Left lung (tissue), 10 donors: Measurements from ENCODE around the gene YJEFN3. TPM values are rescaled to one million over a fixed set of nuclear protein-coding genes. Genes with fewer than 3 reads are reported as not detected.
A peak's percentile ranks its signal among the peaks of the same experiment; 100 is the strongest.

Source experiments
- ATAC-seq: fragments of 200-7000 bp; cut with Tn5 transposase; one replicate; pipeline ENCODE4 v1.9.1; 2020; ENCODE audit warnings: moderate library complexity
- DNase-seq, 4 donors: peaks; one replicate each; pipeline ENCODE4 v3.0.0-alpha.2; 2013 to 2020
- H3K27ac ChIP-seq, 2 donors: fragments of 200-600 bp; sonication (generic) in 1 of 2; one replicate each; pipeline versions ENCODE4 v1.5.0 to v1.8.0; 2020 to 2021
- H3K27me3 ChIP-seq, 2 donors: fragments of 200-600 bp; sonication (generic) in 1 of 2; one replicate each; pipeline versions ENCODE4 v1.5.0 to v1.8.0; 2020 to 2021
- H3K36me3 ChIP-seq, 2 donors: fragments of 200-600 bp; sonication (generic) in 1 of 2; one replicate each; pipeline versions ENCODE4 v1.5.0 to v1.8.0; 2020 to 2021
- H3K4me1 ChIP-seq, 2 donors: fragments of 200-600 bp; one replicate each; pipeline ENCODE4 v1.8.0; 2021
- H3K4me3 ChIP-seq, 2 donors: fragments of 200-600 bp; sonication (generic) in 1 of 2; one replicate each; pipeline versions ENCODE4 v1.5.0 to v1.8.0; 2020 to 2021; ENCODE audit warnings: mild to moderate bottlenecking in 1 of 2
- H3K9me3 ChIP-seq, 2 donors: fragments of 200-600 bp; sonication (generic) in 1 of 2; one replicate each; pipeline versions ENCODE4 v1.5.0 to v1.8.0; 2020 to 2021
- CTCF ChIP-seq, 2 donors: fragments of 200-600 bp; sonication (generic) in 1 of 2; IDR thresholded peaks; one replicate each; pipeline versions ENCODE4 v1.5.0 to v1.8.0; 2021; ENCODE audit warnings: antibody characterized with exemption in 2 of 2
- intact Hi-C, 2 donors: fragments of 100-400 bp; cut with DNase I; formaldehyde crosslinking; loops; one replicate each; pipeline versions ENCODE4 v1.11.2 to v1.14.2; 2022
- polyA plus RNA-seq, 6 donors: library from polyadenylated mRNA; unstranded; fragments of 120-200 nt; gene quantifications; one replicate each; pipeline ENCODE4 v1.2.1, GENCODE V29; 2013; ENCODE audit not compliant: insufficient read length in 6 of 6
- total RNA-seq, 2 donors: library from RNA; stranded (reverse); fragmentation: NEBNext Ultra II Directional; extraction: Animal tissue kit (Norgen Biotek cat#: 25700); gene quantifications; one replicate each; pipeline ENCODE4 v1.2.1, GENCODE V29; 2021
- donor health status: DM: no; HTN: yes; CAD: no.
- donor health status: DM: no; HTN: no; CAD: no.

YJEFN3 gene
- total and polyA plus RNA-seq, 8 donors, result 2.7 to 13.6 (median 11.0) TPM

- no peak for TF ChIP-seq CTCF (IDR thresholded peaks at IDR 0.05)
- Histone ChIP-seq H3K4me1 (peaks cover 18 to 55% of the 10 kb centered on the region in 2 donors), H3K27ac (peak overlapping the region; percentile 67 to 86), H3K9me3 (no peaks in the 10 kb centered on the region), H3K27me3 (no peaks in the 10 kb centered on the region), H3K36me3 (peaks cover 0 to 44% of the 10 kb centered on the region in 2 donors), H3K4me3 (no peak overlapping the region)
- ATAC-seq (peak; percentile 41), DNase-seq (peak; percentile 74 to 89 (median 86))
- intact Hi-C loops, result no loop called here
Observed at GRCh38 chr19:19488875-19489690, 39.6 kb upstream of the YJEFN3 start.

- H3K36me3 ChIP-seq, result peaks cover 0 to 51% of the 10 kb centered on the region in 2 donors
- DNase-seq, result peak in 1 of 4 donors; percentile 59
- peak overlapping the region; percentile 67 to 86 for H3K27ac ChIP-seq
- TF ChIP-seq CTCF (IDR thresholded peaks at IDR 0.05), result no peak
- peak; percentile 2 for ATAC-seq
- H3K9me3 ChIP-seq, result no peaks in the 10 kb centered on the region
- intact Hi-C loops, result loop anchor here in 1 of 2 donors (5.0 kb wide), 1 partner anchor 123 kb away; no protein-coding TSS in a partner anchor
- no peak overlapping the region for H3K4me3 ChIP-seq
- peaks cover 18 to 52% of the 10 kb centered on the region in 2 donors for H3K4me1 ChIP-seq
- no peaks in the 10 kb centered on the region for H3K27me3 ChIP-seq
Observed at GRCh38 chr19:19489804-19490204, 38.9 kb upstream of the YJEFN3 start.

GRCh38 chr19:19490214-19490968, 38.3 kb upstream of the YJEFN3 start:
- intact Hi-C loops, result loop anchor here in 1 of 2 donors (5.0 kb wide), 1 partner anchor 123 kb away; no protein-coding TSS in a partner anchor
- no peaks in the 10 kb centered on the region for H3K27me3 ChIP-seq
- peak; percentile 77 for ATAC-seq

GRCh38 chr19:19491321-19492025, 37.2 kb upstream of the YJEFN3 start:
- ATAC-seq (no peak), DNase-seq (peak in 1 of 4 donors; percentile 37)
- TF ChIP-seq CTCF (IDR thresholded peaks at IDR 0.05), result no peak
- peaks cover 0 to 58% of the 10 kb centered on the region in 2 donors for H3K36me3 ChIP-seq
- H3K4me3 ChIP-seq, result no peak overlapping the region
- no peaks in the 10 kb centered on the region for H3K9me3 ChIP-seq
- intact Hi-C loops, result loop anchor here in 1 of 2 donors (5.0 kb wide), 1 partner anchor 124 kb away; no protein-coding TSS in a partner anchor
- H3K27me3 ChIP-seq, result no peaks in the 10 kb centered on the region
- H3K4me1 ChIP-seq, result peaks cover 18 to 43% of the 10 kb centered on the region in 2 donors
- H3K27ac ChIP-seq, result no peak overlapping the region

More at GRCh38 chr19:19490214-19490968, 38.3 kb upstream of the YJEFN3 start:
- peak; percentile 76 to 91 for TF ChIP-seq CTCF (IDR thresholded peaks at IDR 0.05)
- Histone ChIP-seq H3K36me3 (peaks cover 0 to 57% of the 10 kb centered on the region in 2 donors), H3K27ac (peak overlapping the region; percentile 67 to 86), H3K9me3 (no peaks in the 10 kb centered on the region), H3K4me1 (peaks cover 18 to 46% of the 10 kb centered on the region in 2 donors), H3K4me3 (no peak overlapping the region)
- peak; percentile 73 to 88 (median 76) for DNase-seq
